Spleen (tissue), 7 donors: ENCODE results near the gene ZNF691.

Experiments used
- CTCF ChIP-seq, 11 experiments: fragments of 200-600 bp in 7 of 11; fragments of 450-650 bp in 4 of 11; sonication (generic) in 4 of 11; IDR thresholded peaks in 8 of 11; conservative IDR thresholded peaks in 3 of 11; 1 replicate in 7 of 11; 2 replicates in 4 of 11; pipeline versions ENCODE4 v1.4.0 to v1.8.0; 2016 to 2021; ENCODE audit warnings: antibody characterized with exemption in 11 of 11, inconsistent platforms in 4 of 11, mild to moderate bottlenecking in 1 of 11
- POLR2A ChIP-seq, 3 donors: fragments of 450-650 bp; IDR thresholded peaks; one replicate each; pipeline ENCODE4 v1.5.1; 2017; ENCODE audit warnings: antibody characterized with exemption in 3 of 3, mild to moderate bottlenecking in 1 of 3
- donor health status: DM: no; HTN: no; CAD: no; lungs with moderate emphysema.
- donor health status: DM: no; HTN: no; CAD: no.
- donor health status: DM: no; HTN: no; CAD: no.

GRCh38 chr1:42876009-42876408 is 29.6 kb downstream of the ZNF691 start:
- TF ChIP-seq CTCF (IDR thresholded peaks at IDR 0.05 in 8 of 11, conservative IDR thresholded peaks at IDR 0.05 in 3 of 11) (no peak), POLR2A (IDR thresholded peaks at IDR 0.05) (no peak)
